Mucosa of rectum (tissue), 2 donors: ENCODE results near the gene DLGAP1.
"Not testable (repeated sequence)": the region's sequence is repeated elsewhere in the genome, so short reads cannot be mapped to it uniquely, and the experiment has no call there.

Experiments
- H3K27ac ChIP-seq, 2 donors: one replicate each; pipeline ENCODE4 v1.7.0; 2013; ENCODE audit warnings: inconsistent platforms in 2 of 2, low read depth in 2 of 2, low read length in 2 of 2
- H3K27me3 ChIP-seq, 2 donors: one replicate each; pipeline ENCODE4 v1.7.0; 2013; ENCODE audit warnings: low read length in 2 of 2; ENCODE audit not compliant: control insufficient read depth in 2 of 2, insufficient read depth in 2 of 2
- H3K36me3 ChIP-seq, 2 donors: one replicate each; pipeline ENCODE4 v1.7.0; 2013; ENCODE audit warnings: low read length in 2 of 2; ENCODE audit not compliant: control insufficient read depth in 2 of 2, insufficient read depth in 2 of 2
- H3K4me1 ChIP-seq, 2 donors: one replicate each; pipeline ENCODE4 v1.7.0; 2013; ENCODE audit warnings: low read length in 2 of 2, mild to moderate bottlenecking in 1 of 2; ENCODE audit not compliant: control insufficient read depth in 2 of 2, insufficient read depth in 2 of 2
- H3K4me3 ChIP-seq, 2 donors: one replicate each; pipeline ENCODE4 v1.7.0; 2013; ENCODE audit warnings: low read length in 2 of 2
- H3K9ac ChIP-seq, 2 donors: one replicate each; pipeline ENCODE4 v1.7.0; 2013; ENCODE audit warnings: low read length in 2 of 2, low read depth in 1 of 2, mild to moderate bottlenecking in 1 of 2
- H3K9me3 ChIP-seq, 2 donors: one replicate each; pipeline ENCODE4 v1.7.0; 2013; ENCODE audit warnings: low read length in 2 of 2; ENCODE audit not compliant: control insufficient read depth in 2 of 2
- donor health status: healthy.
- donor health status: Normal muscosa, but diverticular disease.

Gene DLGAP1

DNA sequence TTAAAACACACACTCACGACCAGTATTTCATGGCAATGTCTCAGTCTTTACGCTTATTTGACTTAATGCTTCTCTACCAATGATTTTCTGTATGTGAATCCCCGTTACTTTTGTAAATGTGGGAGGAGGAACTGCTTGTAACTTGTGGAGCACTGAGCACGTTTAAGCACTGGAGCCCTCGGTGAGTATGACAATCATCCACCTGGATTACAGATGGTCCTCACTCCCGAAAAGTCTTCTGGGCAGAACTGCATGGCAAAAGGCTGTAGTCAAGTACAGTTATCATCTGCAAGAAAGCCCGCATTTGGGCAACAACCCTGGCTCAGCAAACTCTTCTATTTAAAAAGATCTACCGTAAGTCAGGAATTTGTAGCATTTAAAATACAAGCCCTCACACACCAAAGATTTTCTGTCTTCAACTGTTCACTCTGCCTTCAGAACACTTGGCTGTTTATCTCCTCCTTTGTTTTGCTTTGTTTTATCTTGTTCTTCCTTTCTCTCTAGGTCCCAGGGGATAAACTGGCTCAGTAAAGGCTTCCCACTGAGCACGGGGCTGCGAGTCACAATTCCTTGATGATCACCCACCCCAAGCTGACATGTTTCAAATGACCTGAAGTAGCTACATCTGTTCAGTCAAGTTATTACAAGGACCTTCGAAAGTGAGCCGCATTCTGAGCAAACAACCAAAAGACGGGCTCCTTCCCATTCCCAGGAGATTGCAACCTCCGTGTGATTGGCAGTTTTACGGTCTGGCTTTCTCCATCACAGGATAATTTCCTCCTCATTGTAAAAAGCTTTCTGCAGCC, 102.2 kb downstream of the DLGAP1 start:
- no peak overlapping the region for H3K9ac ChIP-seq
- H3K27me3 ChIP-seq, result no peaks in the 10 kb centered on the region
- no peaks in the 10 kb centered on the region for H3K4me1 ChIP-seq
- H3K36me3 ChIP-seq, result no peaks in the 10 kb centered on the region
- H3K9me3 ChIP-seq, result no peaks in the 10 kb centered on the region
- no peak overlapping the region for H3K27ac ChIP-seq
- no peak overlapping the region for H3K4me3 ChIP-seq

- Histone ChIP-seq H3K27me3 (no peaks in the 10 kb centered on the region), H3K27ac (no peak overlapping the region), H3K36me3 (no peaks in the 10 kb centered on the region), H3K4me3 (no peak overlapping the region), H3K9ac (no peak overlapping the region), H3K9me3 (no peaks in the 10 kb centered on the region), H3K4me1 (no peaks in the 10 kb centered on the region)
Observed at GRCh38 chr18:4351005-4351404, 104.1 kb downstream of the DLGAP1 start.

DNA sequence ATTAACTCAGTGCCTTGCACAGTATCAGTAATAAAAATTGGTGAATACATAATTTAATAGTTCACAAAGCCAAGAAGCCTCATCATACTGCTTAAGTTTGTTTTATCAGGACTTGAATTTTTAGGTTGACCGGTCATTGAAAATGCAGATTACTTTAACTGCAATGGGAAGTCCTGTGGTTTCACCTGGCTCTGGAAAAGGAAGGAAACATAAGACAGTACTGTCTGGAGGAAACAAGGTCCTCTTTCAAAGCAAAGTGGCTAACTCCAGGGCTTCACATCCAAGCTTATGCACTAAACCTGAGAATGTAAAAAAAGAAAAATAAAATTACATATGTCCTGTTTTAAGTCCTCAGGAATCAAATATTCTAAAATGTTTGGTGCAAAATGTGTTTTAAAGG, 119.7 kb downstream of the DLGAP1 start:
- Histone ChIP-seq H3K27me3 (no peaks in the 10 kb centered on the region), H3K27ac (no peak overlapping the region), H3K9me3 (no peaks in the 10 kb centered on the region), H3K36me3 (no peaks in the 10 kb centered on the region), H3K4me1 (no peaks in the 10 kb centered on the region), H3K4me3 (no peak overlapping the region), H3K9ac (no peak overlapping the region)

GRCh38 chr18:4333043-4333442, 122.1 kb downstream of the DLGAP1 start:
- no peaks in the 10 kb centered on the region for H3K36me3 ChIP-seq
- no peak overlapping the region for H3K27ac ChIP-seq
- H3K9me3 ChIP-seq, result no peaks in the 10 kb centered on the region
- no peaks in the 10 kb centered on the region for H3K4me1 ChIP-seq
- H3K9ac ChIP-seq, result no peak overlapping the region
- H3K4me3 ChIP-seq, result no peak overlapping the region
- no peaks in the 10 kb centered on the region for H3K27me3 ChIP-seq

DNA sequence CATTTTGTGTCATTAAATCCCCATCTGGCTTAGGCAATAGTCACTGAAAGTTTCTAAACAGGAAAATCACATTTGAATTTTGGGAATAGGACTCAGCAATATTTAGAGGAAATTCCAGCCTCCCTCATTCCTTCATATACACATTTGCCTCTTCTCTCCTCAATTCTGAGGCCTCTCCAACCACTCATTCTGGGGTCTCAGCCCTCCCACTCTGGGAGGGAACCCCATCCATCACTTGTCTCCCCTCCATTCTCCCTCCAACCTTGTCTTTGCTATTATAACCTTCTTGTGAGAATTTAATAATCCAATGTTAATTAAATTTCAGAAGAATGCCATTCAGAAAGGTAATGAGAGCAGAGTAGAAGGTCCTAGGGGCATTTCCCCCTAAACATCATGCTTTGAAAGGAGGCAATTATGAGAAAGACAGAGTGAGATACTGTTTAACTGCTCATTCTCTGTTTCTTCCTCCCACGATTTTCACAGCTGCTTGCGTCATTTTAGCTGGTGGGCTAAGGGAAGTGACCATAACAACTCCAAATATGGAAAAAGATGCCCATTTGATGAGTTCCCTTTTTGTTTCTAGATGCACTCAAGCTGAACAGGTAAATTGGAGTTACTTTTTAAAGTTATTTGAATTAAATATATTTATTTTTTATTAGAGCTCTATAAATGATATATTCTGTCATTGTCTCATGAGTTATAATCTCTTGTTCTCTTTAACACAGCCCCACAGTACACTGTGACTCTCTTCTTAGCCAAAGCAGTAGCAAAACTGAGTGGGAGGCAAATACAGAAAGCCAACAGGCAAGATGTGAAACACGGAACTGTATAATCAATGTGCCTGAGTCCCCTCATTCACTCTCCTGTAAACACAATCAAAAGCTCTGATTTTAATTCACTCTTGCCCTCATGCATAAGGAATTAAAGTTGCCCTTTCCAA, 135.1 kb downstream of the DLGAP1 start:
- Histone ChIP-seq H3K36me3 (no peaks in the 10 kb centered on the region), H3K4me1 (no peaks in the 10 kb centered on the region), H3K9me3 (no peaks in the 10 kb centered on the region), H3K27me3 (no peaks in the 10 kb centered on the region), H3K27ac (no peak overlapping the region), H3K9ac (no peak overlapping the region), H3K4me3 (no peak overlapping the region)

DNA sequence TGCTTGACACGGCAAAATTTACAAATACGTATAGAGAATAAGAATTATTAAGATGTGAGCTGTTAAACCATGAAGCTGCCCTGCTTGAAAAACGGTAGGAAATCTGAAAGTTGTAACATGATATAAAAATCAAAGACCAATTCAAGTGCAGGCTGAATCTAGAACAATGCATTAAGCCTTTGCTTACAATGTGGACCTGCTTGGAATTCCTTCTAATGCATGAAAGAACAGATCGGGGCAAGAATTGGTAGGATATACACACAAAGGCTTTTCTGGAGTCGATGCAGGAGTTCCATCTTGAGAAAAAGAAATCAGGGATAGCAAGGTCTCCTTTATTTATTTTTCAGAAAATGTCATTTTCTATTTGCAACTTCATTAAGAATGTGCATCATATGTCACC, 136.8 kb downstream of the DLGAP1 start:
- H3K36me3 ChIP-seq, result no peaks in the 10 kb centered on the region
- no peak overlapping the region for H3K9ac ChIP-seq
- no peak overlapping the region for H3K4me3 ChIP-seq
- H3K27me3 ChIP-seq, result no peaks in the 10 kb centered on the region
- H3K4me1 ChIP-seq, result no peaks in the 10 kb centered on the region
- no peak overlapping the region for H3K27ac ChIP-seq
- H3K9me3 ChIP-seq, result no peaks in the 10 kb centered on the region

- H3K27me3 ChIP-seq, H3K9me3 ChIP-seq, H3K4me3 ChIP-seq, H3K4me1 ChIP-seq, H3K9ac ChIP-seq, H3K36me3 ChIP-seq, H3K27ac ChIP-seq: not testable (repeated sequence)
Observed at GRCh38 chr18:4311945-4312344, 143.2 kb downstream of the DLGAP1 start.

- Histone ChIP-seq H3K9me3 (no peaks in the 10 kb centered on the region), H3K36me3 (no peaks in the 10 kb centered on the region), H3K27ac (no peak overlapping the region), H3K4me3 (no peak overlapping the region), H3K4me1 (no peaks in the 10 kb centered on the region), H3K27me3 (no peaks in the 10 kb centered on the region), H3K9ac (no peak overlapping the region)
Observed at GRCh38 chr18:4311136-4311535, 144.0 kb downstream of the DLGAP1 start.

- H3K9me3 ChIP-seq, result no peaks in the 10 kb centered on the region
- H3K4me1 ChIP-seq, result no peaks in the 10 kb centered on the region
- H3K27me3 ChIP-seq, result no peaks in the 10 kb centered on the region
- H3K4me3 ChIP-seq, result no peak overlapping the region
- H3K36me3 ChIP-seq, result no peaks in the 10 kb centered on the region
- H3K27ac ChIP-seq, result no peak overlapping the region
- no peak overlapping the region for H3K9ac ChIP-seq
Observed at GRCh38 chr18:4309227-4309626, 145.9 kb downstream of the DLGAP1 start.

- no peaks in the 10 kb centered on the region for H3K36me3 ChIP-seq
Observed at GRCh38 chr18:4308576-4308975, 146.5 kb downstream of the DLGAP1 start.

More at GRCh38 chr18:4308576-4308975, 146.5 kb downstream of the DLGAP1 start:
- H3K9me3 ChIP-seq, result no peaks in the 10 kb centered on the region
- no peak overlapping the region for H3K4me3 ChIP-seq
- H3K9ac ChIP-seq, result no peak overlapping the region
- H3K4me1 ChIP-seq, result no peaks in the 10 kb centered on the region
- H3K27me3 ChIP-seq, result no peaks in the 10 kb centered on the region
- H3K27ac ChIP-seq, result no peak overlapping the region
